ENCODE results near the gene BICRA.
A peak's percentile ranks its signal among the peaks of the same experiment; 100 is the strongest.

DNA sequence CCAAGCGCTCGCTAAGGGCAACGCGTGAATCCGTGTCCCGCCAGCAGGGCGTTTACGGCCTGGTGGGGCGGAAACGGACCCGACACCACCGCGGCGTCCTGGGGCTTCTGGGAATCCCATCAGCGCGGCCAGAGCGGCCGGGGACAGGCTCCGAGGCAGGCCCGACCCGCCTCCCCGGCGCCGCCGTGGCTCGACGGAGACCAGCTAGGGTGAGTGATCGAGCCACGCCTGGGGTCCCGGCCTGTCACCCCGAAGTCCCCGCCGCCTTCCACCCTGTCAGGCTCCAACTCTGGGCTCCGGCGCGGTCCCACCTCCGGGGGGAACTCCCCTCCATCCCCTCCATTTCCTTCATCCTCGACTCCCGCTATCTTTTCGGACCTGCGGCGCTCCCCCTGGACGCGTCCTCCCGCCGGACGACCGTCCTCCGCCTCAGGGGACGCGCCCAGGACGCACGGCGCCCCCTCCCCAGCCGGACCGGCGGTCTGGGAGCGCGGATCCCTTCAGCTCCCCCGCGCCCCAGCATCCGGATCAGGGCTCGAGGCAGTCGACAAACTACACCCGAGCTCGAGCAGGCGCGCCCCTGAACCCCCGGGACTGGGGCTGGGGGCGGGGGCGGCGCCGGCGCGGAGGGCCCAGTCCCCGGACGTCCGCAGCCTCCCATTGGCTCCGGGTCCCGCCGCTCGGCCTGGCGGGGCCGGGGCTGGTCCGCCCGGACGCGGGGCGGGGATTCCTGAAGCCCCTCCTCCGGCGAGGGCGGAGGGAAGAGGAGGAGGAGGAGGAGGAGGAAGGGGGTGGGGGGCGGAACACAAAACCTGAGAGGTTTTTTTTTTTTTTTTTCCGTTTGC is 638 bp upstream of the BICRA start:
- TF ChIP-seq, protein P1, sequence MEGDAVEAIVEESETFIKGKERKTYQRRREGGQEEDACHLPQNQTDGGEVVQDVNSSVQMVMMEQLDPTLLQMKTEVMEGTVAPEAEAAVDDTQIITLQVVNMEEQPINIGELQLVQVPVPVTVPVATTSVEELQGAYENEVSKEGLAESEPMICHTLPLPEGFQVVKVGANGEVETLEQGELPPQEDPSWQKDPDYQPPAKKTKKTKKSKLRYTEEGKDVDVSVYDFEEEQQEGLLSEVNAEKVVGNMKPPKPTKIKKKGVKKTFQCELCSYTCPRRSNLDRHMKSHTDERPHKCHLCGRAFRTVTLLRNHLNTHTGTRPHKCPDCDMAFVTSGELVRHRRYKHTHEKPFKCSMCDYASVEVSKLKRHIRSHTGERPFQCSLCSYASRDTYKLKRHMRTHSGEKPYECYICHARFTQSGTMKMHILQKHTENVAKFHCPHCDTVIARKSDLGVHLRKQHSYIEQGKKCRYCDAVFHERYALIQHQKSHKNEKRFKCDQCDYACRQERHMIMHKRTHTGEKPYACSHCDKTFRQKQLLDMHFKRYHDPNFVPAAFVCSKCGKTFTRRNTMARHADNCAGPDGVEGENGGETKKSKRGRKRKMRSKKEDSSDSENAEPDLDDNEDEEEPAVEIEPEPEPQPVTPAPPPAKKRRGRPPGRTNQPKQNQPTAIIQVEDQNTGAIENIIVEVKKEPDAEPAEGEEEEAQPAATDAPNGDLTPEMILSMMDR (IDR thresholded peaks at IDR 0.05; ENCODE audit: borderline replicate concordance, extremely low read depth, low read length, poor library complexity, severe bottlenecking) = peak; percentile 22
- no peak for TF ChIP-seq EZH2 (IDR thresholded peaks at IDR 0.05; ENCODE audit: borderline replicate concordance, low read depth, low read length, severe bottlenecking)

Measured in DND-41 (cell line).